NCI-H1048 (cell line): Measurements from ENCODE around the gene ERC1.

Source experiments
- DNase-seq: peaks from one replicate; lab custom pipeline; 2025; lab: John Stamatoyannopoulos, UW

Gene ERC1

DNA sequence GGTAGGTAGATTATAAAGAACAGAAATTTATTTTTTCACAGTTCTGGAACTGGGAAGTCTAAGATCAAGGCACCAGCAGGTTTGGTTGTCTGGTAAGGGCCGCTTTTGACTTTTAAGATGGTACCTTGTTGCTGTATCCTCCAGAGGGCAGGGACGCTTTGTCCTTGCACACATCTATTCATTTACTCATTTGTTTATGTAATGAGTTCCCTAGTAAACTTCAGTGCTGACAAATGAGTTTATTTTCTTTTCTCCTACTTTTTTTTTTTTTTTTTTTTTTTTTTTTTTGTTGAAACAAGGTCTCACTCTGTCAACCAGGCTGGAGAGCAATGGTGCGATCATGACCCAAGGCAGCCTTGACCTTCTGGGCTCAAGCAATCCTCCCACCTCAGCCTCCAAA is 407.6 kb downstream of the ERC1 start:
- no peak for DNase-seq

DNA sequence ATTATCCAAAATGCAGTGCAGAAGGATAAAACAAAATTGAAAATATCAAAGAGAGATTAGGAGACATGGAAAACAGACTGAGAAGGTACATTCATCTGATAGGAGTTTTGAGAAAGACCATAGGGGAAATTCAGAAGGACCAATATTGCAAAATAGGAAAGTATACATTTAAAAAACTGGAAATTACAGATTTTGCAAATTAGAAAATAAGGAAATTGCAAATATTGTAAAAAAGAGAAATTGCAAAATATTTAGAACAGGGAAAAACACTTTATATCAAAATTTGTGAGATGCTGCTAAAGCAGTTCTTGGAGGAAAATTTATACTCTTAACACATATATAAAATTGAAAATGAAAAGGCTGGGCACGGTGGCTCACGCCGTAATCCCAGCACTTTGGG is 410.9 kb downstream of the ERC1 start:
- no peak for DNase-seq

DNA sequence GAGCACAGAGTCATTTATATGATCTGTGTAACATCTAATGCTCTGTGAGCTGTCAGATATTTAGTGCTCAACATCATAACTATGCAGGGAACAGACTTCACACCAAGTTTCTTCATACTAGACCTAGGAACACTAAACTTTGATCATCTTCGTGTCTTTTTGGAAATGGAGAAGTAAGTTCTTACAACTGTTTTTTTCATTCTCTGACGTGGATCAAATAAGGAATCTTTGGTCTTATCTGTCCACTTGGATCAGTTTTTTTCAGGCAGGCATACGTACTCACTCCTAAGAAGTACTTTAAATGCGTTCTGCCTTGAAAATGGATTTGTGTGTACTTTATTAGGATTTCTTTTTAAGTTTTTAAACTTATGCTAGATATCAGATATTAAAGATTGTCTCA is 412.4 kb downstream of the ERC1 start:
- DNase-seq = no peak

DNA sequence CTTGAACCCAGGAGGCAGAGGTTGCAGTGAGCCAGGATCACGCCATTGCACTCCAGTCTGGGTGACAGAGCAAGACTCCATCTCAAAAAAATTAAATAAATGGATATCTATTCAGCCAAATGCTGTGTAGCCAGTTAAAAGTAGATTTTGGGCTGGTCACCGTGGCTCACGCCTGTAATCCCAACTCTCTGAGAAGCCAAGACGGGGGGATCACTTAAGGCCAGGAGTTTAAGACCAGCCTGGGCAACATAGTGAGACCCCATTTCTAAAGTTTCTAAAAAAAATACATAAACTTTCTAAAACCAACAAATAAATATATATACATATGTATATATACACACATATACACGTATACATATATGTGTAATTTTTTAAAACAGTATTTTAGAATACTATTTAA is 414.6 kb downstream of the ERC1 start:
- DNase-seq = no peak

DNA sequence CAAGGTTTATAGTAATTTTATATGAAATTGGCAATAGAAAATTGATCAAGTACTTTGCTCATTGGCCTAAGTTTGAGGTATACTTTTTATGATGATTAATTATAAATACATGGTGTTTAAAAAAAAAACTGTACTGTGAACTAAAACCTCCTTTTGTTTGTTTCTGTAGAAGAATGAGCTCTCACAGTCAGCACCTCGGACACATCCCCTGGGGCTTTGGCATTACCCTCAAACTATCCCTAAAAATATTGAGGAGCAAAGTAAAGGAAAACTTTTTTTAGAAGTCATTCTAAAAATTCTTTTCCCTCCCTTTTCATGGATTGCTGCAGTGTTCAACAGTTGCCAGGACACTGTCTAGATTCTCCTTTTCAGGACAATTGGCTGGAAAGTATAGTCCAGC is 419.8 kb downstream of the ERC1 start:
- DNase-seq = no peak

DNA sequence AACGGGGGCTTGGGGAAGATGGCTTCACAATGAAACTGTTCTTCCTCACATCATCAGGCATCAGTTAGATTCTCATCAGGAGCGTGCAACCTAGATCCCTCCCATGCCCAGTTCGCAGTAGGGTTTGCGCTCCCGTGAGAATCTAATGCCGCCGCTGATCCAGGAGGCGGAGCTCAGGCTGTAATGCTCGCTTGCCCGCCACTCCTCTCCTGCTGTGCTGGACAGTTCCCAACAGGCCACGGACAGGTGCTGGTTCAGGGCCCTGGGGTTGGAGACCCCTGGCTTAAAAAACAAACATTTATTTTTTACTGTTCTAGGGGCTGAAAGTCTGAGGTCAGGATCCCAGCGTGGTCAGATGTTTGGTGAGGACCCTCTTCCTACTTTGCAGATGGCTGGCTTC is 422.9 kb downstream of the ERC1 start:
- DNase-seq = no peak

DNA sequence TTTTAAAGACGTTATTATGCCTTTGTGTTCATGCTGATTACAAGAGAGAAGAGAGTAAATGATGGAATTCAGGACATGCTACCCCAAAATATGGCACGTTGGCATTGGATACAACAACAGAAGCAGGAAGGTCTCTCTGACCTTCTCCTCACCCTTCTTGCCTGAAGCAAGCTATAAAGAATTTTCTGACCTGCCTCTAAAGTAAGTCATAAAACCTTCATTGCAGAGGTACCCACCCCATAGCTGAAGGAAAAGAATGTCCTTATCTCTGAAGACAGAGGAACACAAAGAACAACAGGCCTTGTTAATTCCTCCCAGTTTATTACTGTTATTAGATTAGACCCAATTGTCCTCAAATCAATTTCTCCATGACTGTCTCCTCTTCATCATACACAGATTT is 427.1 kb downstream of the ERC1 start:
- DNase-seq = no peak

DNA sequence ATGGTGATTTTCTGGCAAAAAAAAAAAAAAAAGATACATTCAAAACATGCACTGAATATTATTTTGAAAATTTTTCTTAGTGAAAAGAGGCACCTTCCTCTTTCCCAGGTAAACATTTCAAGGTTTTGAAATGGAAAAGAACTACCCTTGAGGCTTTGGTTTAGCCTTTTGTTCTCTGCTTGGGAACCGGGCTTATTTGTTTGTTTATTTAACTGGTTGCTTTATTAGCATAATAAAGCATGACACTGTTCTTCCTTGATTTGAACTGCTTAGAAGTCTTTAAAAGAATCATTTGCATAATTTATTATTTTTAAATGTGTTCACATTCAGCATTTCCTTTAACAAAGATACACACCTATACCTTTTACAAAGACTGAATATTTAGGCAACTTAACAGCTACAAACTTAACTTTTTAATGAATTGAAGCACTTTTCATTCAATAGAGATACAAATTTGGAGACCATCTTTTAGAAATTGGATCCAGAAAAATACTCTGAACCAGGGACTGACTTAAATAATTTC is 428.9 kb downstream of the ERC1 start:
- DNase-seq = no peak

DNA sequence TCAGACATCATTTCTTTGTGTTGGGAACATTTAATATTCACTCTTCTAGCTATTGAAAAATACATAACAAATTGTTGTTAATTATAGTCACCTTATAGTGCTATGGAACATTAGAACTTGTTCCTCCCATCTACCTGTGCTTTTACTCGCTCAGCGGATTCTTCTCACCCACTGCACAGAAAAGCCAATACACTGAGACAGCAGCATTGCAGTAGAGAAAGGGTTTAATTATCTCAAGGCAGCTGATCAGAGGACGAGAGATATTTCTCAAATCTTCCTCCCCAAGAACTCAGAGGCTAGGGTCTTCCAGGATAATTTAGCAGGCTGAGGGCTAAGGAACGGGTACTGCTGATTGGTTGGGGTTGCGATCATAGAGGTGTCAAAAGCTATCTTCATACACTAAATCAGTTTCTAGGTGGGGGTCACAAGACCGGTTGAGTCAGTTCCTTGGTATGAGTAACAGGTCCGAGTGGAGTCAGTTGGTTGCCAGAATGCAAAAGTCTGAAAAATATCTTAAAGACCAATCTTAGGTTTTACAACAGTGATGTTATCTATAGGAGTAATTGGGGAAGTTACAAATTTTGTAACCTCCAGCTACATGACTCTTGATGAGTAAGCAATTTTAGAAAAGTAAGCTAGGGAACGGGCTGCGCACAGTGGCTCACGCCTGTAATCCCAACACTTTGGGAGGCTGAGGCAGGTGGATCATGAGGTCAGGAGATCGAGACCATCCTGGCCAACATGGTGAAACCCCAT is 430.2 kb downstream of the ERC1 start:
- no peak for DNase-seq

DNA sequence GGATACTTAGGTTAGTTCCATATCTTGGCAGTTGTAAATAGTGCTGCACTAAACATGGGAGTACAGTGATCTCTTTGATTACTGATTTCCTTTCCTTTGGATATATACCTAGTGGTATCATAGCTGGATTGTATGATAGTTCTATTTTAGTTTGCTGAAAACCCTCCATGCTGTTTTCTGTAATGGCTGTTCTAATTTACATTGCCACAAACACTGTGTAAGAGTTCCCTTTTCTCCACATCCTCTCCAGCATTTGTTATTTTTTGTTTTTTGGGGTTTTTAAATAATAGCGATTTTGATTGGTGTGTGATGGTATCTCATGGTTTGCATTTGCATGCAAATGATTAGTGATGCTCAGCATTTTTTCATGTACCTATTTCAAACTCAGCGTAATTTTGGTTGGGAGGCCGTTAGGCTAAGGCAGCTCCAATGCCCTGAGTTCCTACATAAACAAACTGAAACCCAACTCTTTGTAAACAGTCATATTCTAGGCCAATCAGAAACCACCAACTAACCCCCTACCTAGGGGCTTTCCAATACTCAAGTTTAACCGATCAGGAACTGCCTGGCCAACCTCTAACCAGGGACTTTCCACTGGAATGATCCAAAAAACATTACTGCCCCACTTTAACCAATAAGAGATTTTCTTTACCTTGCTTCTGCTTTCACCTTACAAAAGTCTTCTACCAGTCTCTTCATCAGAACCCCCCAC is 431.7 kb downstream of the ERC1 start:
- DNase-seq = no peak

DNA sequence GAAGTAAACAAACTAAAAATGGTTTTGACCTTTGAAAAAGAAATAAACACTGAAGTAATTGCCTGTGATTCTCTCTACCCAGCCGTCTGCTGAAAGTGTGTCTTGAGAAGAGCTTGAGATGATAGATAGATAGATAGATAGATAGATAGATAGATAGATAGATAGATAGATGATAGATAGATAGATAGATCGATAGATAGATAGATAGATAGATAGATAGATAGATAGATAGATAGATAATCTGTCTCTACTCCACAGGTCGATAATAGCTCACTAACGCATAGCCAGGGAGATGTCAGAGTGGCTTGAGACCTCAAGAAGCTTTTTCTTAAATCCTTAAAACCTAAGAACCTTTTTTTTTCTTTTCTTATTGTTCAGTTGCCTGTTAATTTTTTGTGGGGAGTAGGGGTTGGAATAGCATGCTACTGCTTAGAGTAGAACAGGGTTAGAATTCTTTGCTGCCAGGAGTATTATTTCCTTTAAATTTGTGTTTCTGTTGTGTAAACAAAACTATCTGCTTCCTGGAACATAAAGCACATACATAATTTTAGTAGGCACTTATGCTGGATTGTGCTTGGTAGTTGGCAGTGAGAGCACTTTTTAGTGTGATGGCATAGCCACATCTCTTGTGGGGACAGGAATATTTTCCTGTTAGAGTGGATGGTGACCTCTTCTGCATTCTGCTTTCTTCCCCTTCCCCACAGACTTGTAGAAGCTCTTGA is 433.8 kb downstream of the ERC1 start:
- no peak for DNase-seq

DNA sequence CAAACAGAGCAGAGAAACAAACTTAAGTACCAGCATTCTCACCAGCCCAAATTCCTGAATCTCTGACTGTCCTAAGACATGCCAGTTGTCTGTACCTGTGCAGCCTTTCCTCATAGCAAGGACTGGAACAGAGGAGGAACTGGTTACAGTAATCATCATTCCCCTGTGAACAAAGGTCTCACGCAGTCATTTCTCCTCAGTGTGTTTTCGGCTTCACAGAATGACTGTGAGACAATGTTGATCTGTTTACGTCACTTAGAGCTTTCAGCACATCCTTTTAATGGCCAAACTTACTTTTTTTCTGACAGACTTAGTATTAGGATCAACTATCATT is 434.3 kb downstream of the ERC1 start:
- no peak for DNase-seq

DNA sequence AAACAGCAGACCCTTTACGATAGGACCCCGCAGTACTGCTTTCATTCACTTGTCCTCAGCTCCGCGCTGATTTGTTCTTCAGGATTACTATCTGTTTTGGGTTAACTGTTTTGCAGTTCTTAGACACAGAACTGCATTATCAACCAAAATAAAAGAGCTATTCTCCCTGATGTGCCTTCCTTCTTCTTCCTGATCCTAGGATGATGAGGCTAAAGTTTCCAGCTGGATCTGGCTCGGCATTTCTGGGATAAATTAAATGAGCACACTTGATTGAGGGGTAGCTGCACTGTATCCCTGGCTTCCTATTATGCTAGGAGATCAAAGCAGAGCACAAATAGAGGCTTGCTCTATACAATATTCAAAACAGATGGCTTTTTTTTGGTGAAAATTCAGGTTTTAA is 437.6 kb downstream of the ERC1 start:
- DNase-seq = no peak

DNA sequence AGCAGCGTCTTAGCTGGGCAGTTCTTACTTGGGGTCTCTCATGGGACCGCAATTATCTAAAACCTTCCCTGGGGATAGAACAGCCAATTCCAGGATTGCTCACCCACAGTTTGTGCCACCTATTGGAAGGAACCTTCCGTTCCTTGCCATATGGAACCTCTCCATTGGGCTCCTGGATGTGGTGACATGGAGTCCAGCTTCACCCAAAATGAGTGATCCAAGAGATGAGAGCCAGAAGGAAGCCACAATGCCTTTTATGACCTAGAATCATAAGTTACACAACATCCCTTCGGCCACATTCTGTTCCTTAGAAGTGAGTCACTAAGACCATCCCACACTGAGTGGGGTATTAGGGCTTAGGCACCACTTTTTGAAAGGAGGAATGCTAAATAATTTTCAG is 439.0 kb downstream of the ERC1 start:
- DNase-seq = no peak

DNA sequence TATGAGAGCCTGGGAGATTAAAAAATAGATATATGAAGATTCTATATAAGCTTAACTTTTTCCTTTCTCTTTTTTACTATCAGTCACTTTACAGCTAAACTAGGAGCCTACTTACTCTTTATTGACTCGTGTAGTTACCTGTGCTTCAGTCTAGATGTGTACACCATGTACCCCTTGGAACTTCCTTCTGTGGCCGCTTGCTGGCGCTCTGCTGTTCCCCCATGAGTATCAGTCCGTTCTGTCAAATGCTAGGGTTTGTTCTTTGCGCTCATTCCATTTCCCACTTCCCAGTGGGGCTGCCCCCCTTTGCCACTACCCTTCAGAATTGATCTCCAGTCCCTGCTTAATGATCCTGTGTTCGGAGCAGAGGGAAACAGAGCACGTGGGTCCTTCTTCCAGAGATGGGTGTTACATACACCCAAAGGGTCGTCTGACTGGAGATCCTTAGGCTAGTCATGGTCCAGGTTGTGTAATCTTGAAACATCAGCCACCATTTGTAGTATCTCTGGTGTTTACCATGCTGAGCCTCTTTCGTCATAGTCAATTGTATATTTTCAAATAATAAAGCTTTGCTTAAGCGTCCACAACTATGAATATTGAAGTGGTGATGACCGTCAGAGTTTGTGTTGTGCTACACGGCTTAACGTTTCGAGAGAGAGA is 443.4 kb downstream of the ERC1 start:
- DNase-seq = no peak

DNA sequence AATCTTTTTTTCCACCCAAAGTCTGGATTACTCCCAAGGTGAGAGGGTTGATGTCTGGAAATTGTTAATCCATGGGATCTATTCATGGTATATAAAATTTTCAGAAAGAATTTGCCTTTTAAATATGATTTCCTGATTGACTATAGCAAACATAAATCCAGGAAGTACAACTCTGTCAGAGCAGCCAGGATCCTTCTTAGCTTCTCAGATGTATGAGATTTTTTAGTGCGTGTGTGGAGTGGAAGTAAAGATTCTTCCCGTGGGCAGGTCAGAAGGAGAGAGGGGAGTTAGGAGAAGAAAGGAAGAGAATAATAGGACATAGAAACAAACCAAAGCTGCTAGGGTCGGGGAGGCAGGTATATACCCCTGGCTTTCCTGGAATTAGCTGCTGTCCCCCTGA is 444.0 kb downstream of the ERC1 start:
- no peak for DNase-seq

DNA sequence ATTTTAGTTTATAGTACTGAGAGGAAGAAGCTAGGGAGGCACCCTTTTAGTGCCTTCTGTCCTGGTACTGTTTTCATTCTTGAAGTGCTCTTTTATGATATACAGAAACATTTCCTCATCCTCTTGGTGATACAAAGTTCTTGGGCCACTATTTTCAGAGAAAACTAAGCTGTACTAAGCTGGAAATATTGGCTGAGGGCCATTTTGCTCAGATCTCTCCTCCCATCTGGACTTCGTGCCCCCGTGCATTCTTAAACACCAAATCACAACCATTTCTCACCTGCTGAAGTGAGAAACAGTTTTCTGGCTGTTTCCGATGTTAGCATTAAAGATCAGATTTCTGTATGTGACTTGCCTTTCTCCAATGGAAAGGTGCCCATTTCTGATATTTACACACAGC is 444.4 kb downstream of the ERC1 start:
- DNase-seq = no peak

DNA sequence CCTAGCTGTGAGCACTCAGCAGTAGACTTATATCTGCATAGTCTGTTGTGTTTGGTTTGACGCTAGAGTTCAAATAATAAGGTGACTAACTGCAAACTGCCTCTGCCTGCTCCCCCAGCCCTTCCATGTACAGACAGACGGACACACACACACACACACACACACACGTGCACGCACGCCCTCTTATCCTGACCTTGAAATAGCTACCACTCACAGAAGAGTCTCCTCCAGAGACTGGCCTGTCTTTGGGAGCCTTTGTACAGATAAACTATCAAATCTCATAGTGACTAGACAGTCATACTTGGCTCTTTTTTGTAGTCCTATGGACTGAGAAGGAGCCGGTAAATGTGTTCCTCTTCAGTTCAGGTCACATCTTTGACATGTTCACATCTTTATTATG is 445.0 kb downstream of the ERC1 start:
- no peak for DNase-seq

DNA sequence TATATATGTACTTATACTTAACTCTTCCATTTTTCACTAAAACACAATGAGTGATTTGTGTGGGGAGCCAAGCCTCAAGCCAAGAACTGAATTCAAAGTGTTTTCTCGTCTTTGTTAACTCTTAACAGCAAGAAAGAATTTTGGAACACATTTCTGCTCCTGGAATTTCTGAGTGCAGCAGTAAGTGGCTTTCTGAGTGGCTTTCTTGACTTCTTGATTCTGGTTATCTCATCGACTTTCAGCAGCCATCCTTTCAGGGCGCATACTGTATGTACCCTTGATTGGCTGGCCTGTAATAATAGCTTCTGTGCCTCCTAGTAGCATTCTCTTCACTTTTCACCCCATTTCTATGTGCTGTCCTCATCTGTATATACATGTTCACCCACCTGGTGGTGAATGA is 446.0 kb downstream of the ERC1 start:
- no peak for DNase-seq

DNA sequence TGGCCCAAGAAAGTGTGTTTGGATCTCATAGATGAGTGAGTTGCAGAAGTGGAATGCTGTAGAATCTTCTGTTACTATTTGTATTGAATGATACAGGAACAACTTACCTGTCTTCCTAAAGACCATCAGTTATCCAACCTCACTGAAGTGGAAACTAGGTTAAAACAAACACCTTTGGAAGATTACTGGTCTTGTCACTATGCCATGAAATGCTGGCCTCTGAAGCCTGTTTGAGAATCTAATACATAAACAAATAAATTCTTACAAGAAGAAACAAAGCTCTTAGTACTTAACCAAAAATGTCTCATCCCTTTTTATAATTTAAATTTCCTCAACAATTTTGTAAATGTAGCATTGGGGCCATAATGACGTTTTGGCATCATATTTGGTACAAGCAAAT is 448.2 kb downstream of the ERC1 start:
- DNase-seq = no peak

DNA sequence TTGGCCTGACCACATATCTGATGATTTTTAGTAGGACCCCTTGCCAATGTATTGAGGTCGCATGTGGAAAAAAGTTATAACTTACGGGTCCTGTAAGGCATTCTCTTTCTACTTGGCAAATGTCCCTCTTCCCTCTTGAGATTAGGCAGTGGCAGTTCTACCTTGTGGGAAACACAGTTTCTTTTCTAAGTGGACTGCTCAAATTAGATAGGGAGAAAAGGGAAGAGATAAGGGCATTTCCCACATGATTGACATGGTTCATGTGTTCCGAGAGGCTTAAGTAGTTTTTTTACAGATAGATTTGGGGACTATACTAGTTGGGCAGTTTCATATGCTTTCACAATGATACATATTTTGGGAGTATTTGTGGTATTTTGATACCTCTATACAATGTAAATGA is 448.7 kb downstream of the ERC1 start:
- DNase-seq = no peak

DNA sequence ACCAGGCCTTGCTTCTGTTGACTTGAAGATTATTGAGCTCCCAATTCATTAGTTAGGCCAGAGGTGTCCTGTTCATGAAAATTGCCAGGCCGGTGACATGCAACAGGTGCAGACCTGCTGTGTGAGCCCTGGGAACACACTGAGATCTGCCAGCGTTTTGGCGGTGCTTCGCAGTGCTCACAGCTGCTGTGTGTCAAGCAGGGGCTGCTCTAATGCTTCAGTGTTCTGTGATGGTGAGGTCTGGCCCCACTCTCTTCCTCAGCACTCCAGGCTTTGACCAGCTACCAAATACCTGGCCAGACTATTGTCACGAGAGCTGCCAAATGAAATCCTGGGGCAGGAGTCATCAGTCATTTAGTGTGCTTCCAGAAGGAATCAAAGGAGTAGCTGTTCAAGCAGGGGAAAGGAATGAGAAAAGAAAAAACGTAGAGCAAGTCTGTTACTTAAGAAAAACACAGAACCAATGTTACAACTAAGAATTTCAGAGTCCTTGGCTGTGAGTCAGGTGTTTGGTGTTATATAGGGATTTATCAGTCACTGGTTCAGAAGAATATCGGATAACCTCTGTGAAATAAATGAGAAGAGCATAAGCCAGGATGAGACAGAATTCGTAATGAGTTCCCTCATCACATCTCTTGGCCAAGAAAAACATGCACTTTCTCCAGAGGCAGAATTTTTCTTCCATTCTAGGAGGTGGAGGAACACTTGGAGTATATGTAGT is 452.6 kb downstream of the ERC1 start:
- DNase-seq = no peak
